RWPE2 (cell line): ENCODE measurements around the gene HRH4.

Experiments
- ATAC-seq: fragments of 200-7000 bp; cut with Tn5 transposase; 3 replicates; pipeline ENCODE4 v1.9.1; 2021; ENCODE audit warnings: low read depth
- DNase-seq: peaks from one replicate; pipeline ENCODE4 v3.0.0-alpha.2; 2020; ENCODE audit warnings: low spot score
- H3K27ac ChIP-seq: fragments of 450-650 bp; 2 replicates; pipeline ENCODE4 v1.5.1; 2017; ENCODE audit warnings: mild to moderate bottlenecking; ENCODE audit not compliant: poor library complexity, severe bottlenecking
- H3K27me3 ChIP-seq: fragments of 250-450 bp; sonication (Bioruptor Pico); 2 replicates; pipeline ENCODE4 v1.5.1; 2021; ENCODE audit warnings: mild to moderate bottlenecking, moderate library complexity; ENCODE audit not compliant: insufficient read depth, poor library complexity, severe bottlenecking
- H3K36me3 ChIP-seq: fragments of 250-450 bp; sonication (Bioruptor Pico); 2 replicates; pipeline ENCODE4 v1.5.1; 2020; ENCODE audit warnings: low read depth, mild to moderate bottlenecking, moderate library complexity
- H3K4me1 ChIP-seq: fragments of 250-450 bp; sonication (Bioruptor Pico); 2 replicates; pipeline ENCODE4 v1.5.1; 2021; ENCODE audit warnings: mild to moderate bottlenecking, moderate library complexity; ENCODE audit not compliant: insufficient read depth, poor library complexity, severe bottlenecking
- H3K4me3 ChIP-seq: fragments of 250-450 bp; sonication (Bioruptor Pico); 2 replicates; pipeline ENCODE4 v1.5.1; 2021; ENCODE audit warnings: mild to moderate bottlenecking, moderate library complexity; ENCODE audit not compliant: severe bottlenecking
- H3K9me3 ChIP-seq: fragments of 250-450 bp; sonication (Bioruptor Pico); 2 replicates; pipeline ENCODE4 v1.5.1; 2021; ENCODE audit warnings: mild to moderate bottlenecking, moderate library complexity; ENCODE audit not compliant: severe bottlenecking
- CTCF ChIP-seq: fragments of 450-650 bp; IDR thresholded peaks from one replicate; pipeline ENCODE4 v1.5.1; 2017; ENCODE audit warnings: mild to moderate bottlenecking, moderate library complexity; ENCODE audit not compliant: poor library complexity, severe bottlenecking

Gene HRH4

DNA sequence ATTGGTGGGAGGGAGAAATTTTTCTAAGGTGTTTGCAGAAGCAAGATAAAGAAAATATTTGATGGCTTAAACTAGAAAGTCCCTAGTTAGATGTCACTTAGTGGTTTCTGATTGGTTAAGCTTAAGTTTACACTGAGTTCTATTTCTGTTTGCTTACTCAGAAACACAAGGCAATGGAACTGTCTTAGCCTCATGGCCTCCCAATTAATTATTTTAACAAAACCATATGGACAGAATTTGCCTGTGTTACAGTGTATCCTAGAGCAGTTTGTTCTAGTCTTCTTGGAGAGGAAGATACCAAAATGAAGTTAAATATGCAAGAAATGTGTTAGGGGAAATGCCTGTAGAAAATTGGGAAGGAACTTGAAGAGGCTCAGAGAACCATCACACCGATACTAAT lies 38.6 kb upstream of the HRH4 start:
- no peaks in the 10 kb centered on the region for H3K9me3 ChIP-seq
- no peak overlapping the region for H3K4me3 ChIP-seq
- H3K4me1 ChIP-seq = no peaks in the 10 kb centered on the region
- TF ChIP-seq CTCF = no peak
- H3K36me3 ChIP-seq = no peaks in the 10 kb centered on the region
- ATAC-seq = no peak
- H3K27ac ChIP-seq = no peak overlapping the region
- H3K27me3 ChIP-seq = no peaks in the 10 kb centered on the region
- no peak for DNase-seq

- peaks cover 13% of the 10 kb centered on the region for H3K4me1 ChIP-seq
- peak overlapping the region; percentile 61 for H3K4me3 ChIP-seq
- no peak for TF ChIP-seq CTCF
- DNase-seq = no peak
- ATAC-seq = no peak; the same call in 2 of the 3 replicates
- H3K27ac ChIP-seq = peak overlapping the region; percentile 60
- H3K9me3 ChIP-seq = no peaks in the 10 kb centered on the region
- H3K36me3 ChIP-seq = peaks cover 32% of the 10 kb centered on the region
- no peaks in the 10 kb centered on the region for H3K27me3 ChIP-seq
Measured at GRCh38 chr18:24426073-24426397, 34.4 kb upstream of the HRH4 start.

GRCh38 chr18:24426398-24427294 lies 33.8 kb upstream of the HRH4 start, which contains the start of gene IMPACT:
Gene IMPACT (plus strand): TSS chr18:24426670. CDS start chr18:24426757, 87 bp downstream.
- DNase-seq (peak; percentile 89), ATAC-seq (peak; percentile 92)
- Histone ChIP-seq H3K36me3 (peaks cover 33% of the 10 kb centered on the region), H3K9me3 (no peaks in the 10 kb centered on the region), H3K4me3 (peak within 1 kb of the TSS; percentile 61), H3K27ac (peak within 1 kb of the TSS; percentile 60), H3K27me3 (no peaks in the 10 kb centered on the region), H3K4me1 (peaks cover 13% of the 10 kb centered on the region)
- no peak for TF ChIP-seq CTCF

GRCh38 chr18:24427484-24427883 lies 33.0 kb upstream of the HRH4 start:
- TF ChIP-seq CTCF = no peak
- ATAC-seq (peak; percentile 24; the same call in 1 of the 3 replicates), DNase-seq (no peak)
- Histone ChIP-seq H3K4me1 (peaks cover 13% of the 10 kb centered on the region), H3K27ac (peak overlapping the region; percentile 60), H3K9me3 (no peaks in the 10 kb centered on the region), H3K36me3 (peaks cover 36% of the 10 kb centered on the region), H3K27me3 (no peaks in the 10 kb centered on the region), H3K4me3 (peak overlapping the region; percentile 61)

DNA sequence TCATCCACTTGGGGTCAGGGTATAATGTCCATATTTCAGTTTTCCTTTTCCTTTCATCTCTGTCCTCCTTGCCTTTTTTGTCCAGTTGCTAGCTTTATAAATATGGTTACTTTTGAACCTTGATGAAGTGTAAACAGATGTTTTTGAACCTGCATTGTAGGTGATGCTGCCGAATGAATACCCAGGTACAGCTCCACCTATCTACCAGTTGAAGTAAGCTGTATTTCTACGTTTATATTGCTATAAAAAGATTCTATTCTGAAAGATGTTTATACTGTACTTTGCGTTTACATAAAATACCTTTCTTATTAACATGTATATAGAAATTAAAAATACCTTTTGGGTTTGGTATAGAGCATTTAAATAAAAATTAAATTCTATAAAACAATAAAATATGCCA lies 31.7 kb upstream of the HRH4 start:
- peaks cover 42% of the 10 kb centered on the region for H3K36me3 ChIP-seq
- peak; percentile 50 for TF ChIP-seq CTCF
- DNase-seq (no peak), ATAC-seq (no peak)
- no peak overlapping the region for H3K27ac ChIP-seq
- H3K9me3 ChIP-seq = no peaks in the 10 kb centered on the region
- peaks cover 13% of the 10 kb centered on the region for H3K4me1 ChIP-seq
- no peak overlapping the region for H3K4me3 ChIP-seq
- H3K27me3 ChIP-seq = no peaks in the 10 kb centered on the region
